Measurements from ENCODE around the gene COL6A1. TPM values are rescaled to one million over a fixed set of nuclear protein-coding genes. Genes with fewer than 3 reads are reported as not detected.

The COL6A1 gene
- total RNA-seq, 3 donors from 2014 or later (not counting 1 experiment from before 2014, with no cell fraction given): 1.0 to 5.2 (median 2.5) TPM

GRCh38 chr21:46020581-46020980 lies 39.0 kb downstream of the COL6A1 start:
- no peak for TF ChIP-seq CTCF (IDR thresholded peaks at IDR 0.05)
- 82% methylated on average over 6 of the region's 6 CpGs for WGBS (ENCODE audit: insufficient coverage)
- H3K4me1 Mint-ChIP-seq: no peaks in the 10 kb centered on the region
- intact Hi-C loops (cut with micrococcal nuclease): no loop called here
- H3K27me3 Mint-ChIP-seq (ENCODE audit: low read depth in 2 of 2): peaks cover 20 to 64% of the 10 kb centered on the region in 2 donors
- H3K4me3 Mint-ChIP-seq: no peak overlapping the region
- Histone ChIP-seq H3K4me1 (ENCODE audit: control insufficient read depth, insufficient read depth, low read length) (no peaks in the 10 kb centered on the region), H3K4me3 (ENCODE audit: low read length) (no peak overlapping the region), H3K36me3 (ENCODE audit: control insufficient read depth, insufficient read depth, low read length) (no peaks in the 10 kb centered on the region), H3K27me3 (ENCODE audit: control insufficient read depth, insufficient read depth, low read length) (peaks cover 4% of the 10 kb centered on the region), H3K27ac (ENCODE audit: low read length) (no peak overlapping the region), H3K9me3 (ENCODE audit: control insufficient read depth, insufficient read depth, low read length) (no peaks in the 10 kb centered on the region)
- H3K9me3 Mint-ChIP-seq: no peaks in the 10 kb centered on the region
- H3K27ac Mint-ChIP-seq: no peak overlapping the region
- ATAC-seq: no peak
- DNase-seq: no peak
- H3K36me3 Mint-ChIP-seq: no peaks in the 10 kb centered on the region

GRCh38 chr21:46021398-46021797 lies 39.8 kb downstream of the COL6A1 start:
- no peaks in the 10 kb centered on the region for H3K4me1 Mint-ChIP-seq
- no peaks in the 10 kb centered on the region for H3K36me3 Mint-ChIP-seq
- ATAC-seq: no peak
- H3K4me1 ChIP-seq (ENCODE audit: control insufficient read depth, insufficient read depth, low read length): no peaks in the 10 kb centered on the region
- DNase-seq: no peak
- no peaks in the 10 kb centered on the region for H3K36me3 ChIP-seq (ENCODE audit: control insufficient read depth, insufficient read depth, low read length)
- peaks cover 4% of the 10 kb centered on the region for H3K27me3 ChIP-seq (ENCODE audit: control insufficient read depth, insufficient read depth, low read length)
- H3K27me3 Mint-ChIP-seq (ENCODE audit: low read depth in 2 of 2): peaks cover 21 to 67% of the 10 kb centered on the region in 2 donors
- H3K27ac ChIP-seq (ENCODE audit: low read length): no peak overlapping the region
- intact Hi-C loops (cut with micrococcal nuclease): no loop called here
- no peak overlapping the region for H3K27ac Mint-ChIP-seq
- no peak overlapping the region for H3K4me3 ChIP-seq (ENCODE audit: low read length)
- WGBS (ENCODE audit: insufficient coverage): 92% methylated on average over 7 of the region's 7 CpGs
- no peak overlapping the region for H3K4me3 Mint-ChIP-seq
- no peaks in the 10 kb centered on the region for H3K9me3 Mint-ChIP-seq
- H3K9me3 ChIP-seq (ENCODE audit: control insufficient read depth, insufficient read depth, low read length): no peaks in the 10 kb centered on the region
- no peak for TF ChIP-seq CTCF (IDR thresholded peaks at IDR 0.05)

- no peak overlapping the region for H3K4me3 Mint-ChIP-seq
- no peaks in the 10 kb centered on the region for H3K4me1 Mint-ChIP-seq
- WGBS (ENCODE audit: insufficient coverage): 92% methylated on average over 23 of the region's 23 CpGs
- H3K27ac Mint-ChIP-seq: no peak overlapping the region
- H3K36me3 ChIP-seq (ENCODE audit: control insufficient read depth, insufficient read depth, low read length): no peaks in the 10 kb centered on the region
- peaks cover 21 to 63% of the 10 kb centered on the region in 2 donors for H3K27me3 Mint-ChIP-seq (ENCODE audit: low read depth in 2 of 2)
- no peak overlapping the region for H3K4me3 ChIP-seq (ENCODE audit: low read length)
- H3K36me3 Mint-ChIP-seq: no peaks in the 10 kb centered on the region
- H3K9me3 Mint-ChIP-seq: no peaks in the 10 kb centered on the region
- DNase-seq: no peak
- TF ChIP-seq CTCF (IDR thresholded peaks at IDR 0.05): no peak
- ATAC-seq: no peak
- H3K4me1 ChIP-seq (ENCODE audit: control insufficient read depth, insufficient read depth, low read length): no peaks in the 10 kb centered on the region
- H3K27me3 ChIP-seq (ENCODE audit: control insufficient read depth, insufficient read depth, low read length): peaks cover 4% of the 10 kb centered on the region
- H3K27ac ChIP-seq (ENCODE audit: low read length): no peak overlapping the region
- no peaks in the 10 kb centered on the region for H3K9me3 ChIP-seq (ENCODE audit: control insufficient read depth, insufficient read depth, low read length)
- intact Hi-C loops (cut with micrococcal nuclease): no loop called here
Measured at GRCh38 chr21:46021978-46022544, 40.5 kb downstream of the COL6A1 start.

Measured in natural killer cell (primary cell).